Fibroblast of lung (primary cell): ENCODE measurements around the gene INHBB. TPM values are rescaled to one million over a fixed set of nuclear protein-coding genes. Genes with fewer than 3 reads are reported as not detected.

ENCODE experiments used
- DNase-seq, 2 donors: peaks; one replicate each; pipeline versions ENCODE4 v3.0.0 to v3.0.0-alpha.2; 2010; ENCODE audit warnings: low read depth in 2 of 2
- H2AFZ ChIP-seq: 2 replicates; pipeline ENCODE4 v1.5.1; 2012; ENCODE audit warnings: low read length, control low read depth, inconsistent platforms
- H3K27ac ChIP-seq: 2 replicates; pipeline ENCODE4 v1.5.1; 2011; ENCODE audit warnings: low read length, control low read depth; ENCODE audit not compliant: insufficient read depth
- H3K27me3 ChIP-seq: 2 replicates; pipeline ENCODE4 v1.5.1; 2011; ENCODE audit warnings: mild to moderate bottlenecking, low read length; ENCODE audit not compliant: control insufficient read depth, insufficient read depth
- H3K36me3 ChIP-seq: 2 replicates; pipeline ENCODE4 v1.5.1; 2011; ENCODE audit warnings: low read length; ENCODE audit not compliant: control insufficient read depth, insufficient read depth
- H3K4me1 ChIP-seq: 2 replicates; pipeline ENCODE4 v1.5.1; 2011; ENCODE audit warnings: low read length; ENCODE audit not compliant: control insufficient read depth, insufficient read depth; ENCODE audit errors: extremely low read depth
- H3K4me2 ChIP-seq: 2 replicates; pipeline ENCODE4 v1.5.1; 2011; ENCODE audit warnings: low read length, control low read depth; ENCODE audit not compliant: insufficient read depth; ENCODE audit errors: extremely low read depth
- H3K4me3 ChIP-seq, 4 experiments: fragments of 200-600 bp in 1 of 4; sonication (generic) in 1 of 4; replicated peaks in 1 of 4; 2 replicates each; pipeline ENCODE4 v1.5.1; 2011 to 2016; ENCODE audit warnings: low read length in 4 of 4, low read depth in 3 of 4, mild to moderate bottlenecking in 3 of 4, control low read depth in 2 of 4, inconsistent platforms in 1 of 4, mixed read lengths in 1 of 4; ENCODE audit not compliant: insufficient read depth in 1 of 4; ENCODE audit errors: control extremely low read depth in 1 of 4
- H3K79me2 ChIP-seq: 2 replicates; pipeline ENCODE4 v1.5.1; 2012; ENCODE audit warnings: mild to moderate bottlenecking, low read length, inconsistent platforms; ENCODE audit not compliant: control insufficient read depth, insufficient read depth
- H3K9ac ChIP-seq: 2 replicates; pipeline ENCODE4 v1.5.1; 2011; ENCODE audit warnings: mild to moderate bottlenecking, low read length, control low read depth; ENCODE audit not compliant: insufficient read depth
- H3K9me3 ChIP-seq: 2 replicates; pipeline ENCODE4 v1.5.1; 2012; ENCODE audit warnings: low read depth, low read length; ENCODE audit not compliant: control insufficient read depth, insufficient read depth
- H4K20me1 ChIP-seq: 2 replicates; pipeline ENCODE4 v1.5.1; 2011; ENCODE audit warnings: low read length; ENCODE audit not compliant: control insufficient read depth, insufficient read depth; ENCODE audit errors: extremely low read depth
- EZH2 ChIP-seq: IDR thresholded peaks from 2 replicates; pipeline ENCODE4 v1.5.1; 2012; ENCODE audit warnings: low read length, control low read depth, mild to moderate bottlenecking; ENCODE audit errors: missing control alignments
- polyA plus RNA-seq, 2 donors: library from polyadenylated mRNA; depleted of rRNA in 1 of 2; stranded (reverse) in 1 of 2; unstranded in 1 of 2; fragments of >200 nt; gene quantifications; 2 replicates each; pipeline ENCODE4 v1.2.1, GENCODE V29; 2011 to 2012; ENCODE audit warnings: missing spikeins in 1 of 2
- total RNA-seq: library from RNA; depleted of rRNA; stranded (reverse); fragments of >200 nt; gene quantifications from 2 replicates; pipeline ENCODE4 v1.2.1, GENCODE V29; 2014
- TF ChIP-seq, protein P1 (sequence below), 2 donors: IDR thresholded peaks in 1 of 2; conservative IDR thresholded peaks in 1 of 2; 1 replicate in 1 of 2; 2 replicates in 1 of 2; pipeline ENCODE4 v1.5.1; 2011 to 2012; ENCODE audit warnings: low read length in 2 of 2, control low read depth in 1 of 2, inconsistent platforms in 1 of 2, low read depth in 1 of 2, mild to moderate bottlenecking in 1 of 2

The INHBB gene
- total and polyA plus RNA-seq, 2 donors (not counting 1 experiment from before 2014, with no cell fraction given) = 0.01 TPM; not detected in 1

DNA sequence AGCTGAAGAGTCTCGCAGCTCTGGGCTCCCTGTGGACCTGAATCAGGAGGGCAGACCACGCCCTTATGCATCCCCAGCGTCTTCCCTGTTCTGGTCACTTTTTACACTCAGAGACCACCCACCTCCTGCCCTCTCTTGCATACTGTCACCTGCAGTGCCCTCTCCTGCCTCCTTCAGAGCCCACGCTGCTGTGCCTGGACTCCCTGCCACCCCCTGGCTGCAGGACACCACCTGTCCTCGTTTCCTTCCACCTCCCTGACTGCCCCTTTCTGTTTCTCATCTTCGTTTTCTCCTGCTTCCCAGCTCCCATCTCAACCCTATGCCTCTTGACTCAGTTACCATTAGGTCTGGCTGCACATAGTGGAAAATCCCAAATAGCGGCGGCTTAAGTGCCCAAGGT lies 9.2 kb upstream of the INHBB start:
- Histone ChIP-seq H4K20me1 (no peaks in the 10 kb centered on the region), H3K4me3 (no peak overlapping the region), H3K27me3 (peaks cover 14% of the 10 kb centered on the region), H3K4me1 (no peaks in the 10 kb centered on the region), H2AFZ (no peak overlapping the region), H3K27ac (no peak overlapping the region), H3K36me3 (no peaks in the 10 kb centered on the region), H3K9me3 (no peaks in the 10 kb centered on the region), H3K79me2 (no peaks in the 10 kb centered on the region), H3K9ac (no peak overlapping the region), H3K4me2 (no peak overlapping the region)
- DNase-seq = no peak
- TF ChIP-seq, protein P1, sequence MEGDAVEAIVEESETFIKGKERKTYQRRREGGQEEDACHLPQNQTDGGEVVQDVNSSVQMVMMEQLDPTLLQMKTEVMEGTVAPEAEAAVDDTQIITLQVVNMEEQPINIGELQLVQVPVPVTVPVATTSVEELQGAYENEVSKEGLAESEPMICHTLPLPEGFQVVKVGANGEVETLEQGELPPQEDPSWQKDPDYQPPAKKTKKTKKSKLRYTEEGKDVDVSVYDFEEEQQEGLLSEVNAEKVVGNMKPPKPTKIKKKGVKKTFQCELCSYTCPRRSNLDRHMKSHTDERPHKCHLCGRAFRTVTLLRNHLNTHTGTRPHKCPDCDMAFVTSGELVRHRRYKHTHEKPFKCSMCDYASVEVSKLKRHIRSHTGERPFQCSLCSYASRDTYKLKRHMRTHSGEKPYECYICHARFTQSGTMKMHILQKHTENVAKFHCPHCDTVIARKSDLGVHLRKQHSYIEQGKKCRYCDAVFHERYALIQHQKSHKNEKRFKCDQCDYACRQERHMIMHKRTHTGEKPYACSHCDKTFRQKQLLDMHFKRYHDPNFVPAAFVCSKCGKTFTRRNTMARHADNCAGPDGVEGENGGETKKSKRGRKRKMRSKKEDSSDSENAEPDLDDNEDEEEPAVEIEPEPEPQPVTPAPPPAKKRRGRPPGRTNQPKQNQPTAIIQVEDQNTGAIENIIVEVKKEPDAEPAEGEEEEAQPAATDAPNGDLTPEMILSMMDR (conservative IDR thresholded peaks at IDR 0.05 in 1 of 2, IDR thresholded peaks at IDR 0.05 in 1 of 2; ENCODE audit: low read depth in 1 of 2, low read length in 2 of 2) = no peak
- TF ChIP-seq EZH2 = no peak

DNA sequence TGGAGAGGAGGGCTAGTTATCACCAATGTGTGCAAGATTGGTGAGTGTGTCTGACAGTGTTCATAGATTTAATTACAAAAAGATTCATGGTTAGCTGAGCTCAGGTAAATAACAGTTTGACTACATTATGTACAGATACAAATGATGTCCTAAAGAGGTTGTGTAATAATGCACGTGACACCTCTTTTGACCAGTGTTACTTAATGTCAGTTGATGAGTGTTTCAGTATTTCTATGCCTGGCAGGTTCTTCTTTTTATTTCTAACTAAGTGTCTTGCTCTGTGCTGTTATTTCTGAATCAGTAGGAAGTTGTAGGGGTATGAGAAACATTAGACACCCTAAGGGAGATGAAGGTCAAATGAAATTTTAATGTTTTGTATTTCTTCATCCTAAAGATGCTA lies 7.9 kb upstream of the INHBB start:
- H3K4me2 ChIP-seq = no peak overlapping the region
- no peaks in the 10 kb centered on the region for H3K9me3 ChIP-seq
- no peaks in the 10 kb centered on the region for H3K4me1 ChIP-seq
- DNase-seq = no peak
- no peaks in the 10 kb centered on the region for H4K20me1 ChIP-seq
- no peak overlapping the region for H3K9ac ChIP-seq
- no peak overlapping the region for H2AFZ ChIP-seq
- H3K27ac ChIP-seq = no peak overlapping the region
- no peak for TF ChIP-seq EZH2
- TF ChIP-seq, protein P1 (conservative IDR thresholded peaks at IDR 0.05 in 1 of 2, IDR thresholded peaks at IDR 0.05 in 1 of 2; ENCODE audit: low read depth in 1 of 2, low read length in 2 of 2) = no peak
- H3K27me3 ChIP-seq = peaks cover 26% of the 10 kb centered on the region
- H3K79me2 ChIP-seq = no peaks in the 10 kb centered on the region
- H3K36me3 ChIP-seq = no peaks in the 10 kb centered on the region
- H3K4me3 ChIP-seq = no peak overlapping the region

GRCh38 chr2:120341977-120342376 lies 4.0 kb upstream of the INHBB start:
- Histone ChIP-seq H3K27me3 (peaks cover 43% of the 10 kb centered on the region), H4K20me1 (no peaks in the 10 kb centered on the region), H3K9ac (no peak overlapping the region), H3K9me3 (no peaks in the 10 kb centered on the region), H3K36me3 (no peaks in the 10 kb centered on the region), H2AFZ (no peak overlapping the region), H3K79me2 (no peaks in the 10 kb centered on the region), H3K4me3 (no peak overlapping the region), H3K4me2 (no peak overlapping the region), H3K27ac (no peak overlapping the region), H3K4me1 (no peaks in the 10 kb centered on the region)
- TF ChIP-seq EZH2 = no peak
- TF ChIP-seq, protein P1 (conservative IDR thresholded peaks at IDR 0.05 in 1 of 2, IDR thresholded peaks at IDR 0.05 in 1 of 2; ENCODE audit: low read depth in 1 of 2, low read length in 2 of 2) = no peak
- no peak for DNase-seq
